22Rv1 (cell line): ENCODE results near the gene LRRK1.

ENCODE experiments used
- CTCF ChIP-seq: fragments of 450-650 bp; IDR thresholded peaks from 2 replicates; pipeline ENCODE4 v1.5.1; 2017; ENCODE audit warnings: mild to moderate bottlenecking
- ZFX ChIP-seq: fragments of 450-650 bp; IDR thresholded peaks from 2 replicates; pipeline ENCODE4 v1.6.1; 2017; ENCODE audit warnings: antibody characterized with exemption, borderline replicate concordance

GRCh38 chr15:101024706-101025500 is 105.7 kb downstream of the LRRK1 start:
- TF ChIP-seq CTCF (no peak), ZFX (no peak)
